HG03064 (cell line): ENCODE results near the gene OR4S2.

ENCODE experiments used
- ATAC-seq: cut with Tn5 transposase; IDR thresholded peaks from one replicate; pipeline ENCODE4 v1.9.1; 2021; ENCODE audit warnings: low read depth; ENCODE audit not compliant: unreplicated experiment

The OR4S2 gene

DNA sequence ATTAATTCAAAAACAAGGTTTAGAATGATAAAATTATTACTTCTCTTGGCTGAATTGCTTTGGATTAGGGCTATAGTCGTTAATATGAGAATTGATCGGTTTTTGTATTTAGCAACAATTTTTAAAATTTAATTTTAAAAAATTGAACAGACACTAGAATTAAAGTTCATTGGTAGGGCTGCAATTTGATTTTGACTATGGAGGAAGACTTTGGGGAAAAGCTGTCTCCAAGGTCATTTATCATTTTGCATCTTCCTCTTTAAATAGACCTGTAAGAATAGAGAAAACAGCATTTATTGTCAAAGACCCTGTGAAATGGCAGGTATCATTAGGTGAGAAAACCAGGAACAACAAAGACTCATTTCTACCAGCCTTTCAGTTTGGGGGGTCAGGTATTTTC, at the start of gene OR4S2:
Gene OR4S2, plus strand, starts transcription at position 301 of the 400 bp plus-strand sequence. CDS start 2,577 bp downstream, outside the sequence.
- no peak for ATAC-seq

DNA sequence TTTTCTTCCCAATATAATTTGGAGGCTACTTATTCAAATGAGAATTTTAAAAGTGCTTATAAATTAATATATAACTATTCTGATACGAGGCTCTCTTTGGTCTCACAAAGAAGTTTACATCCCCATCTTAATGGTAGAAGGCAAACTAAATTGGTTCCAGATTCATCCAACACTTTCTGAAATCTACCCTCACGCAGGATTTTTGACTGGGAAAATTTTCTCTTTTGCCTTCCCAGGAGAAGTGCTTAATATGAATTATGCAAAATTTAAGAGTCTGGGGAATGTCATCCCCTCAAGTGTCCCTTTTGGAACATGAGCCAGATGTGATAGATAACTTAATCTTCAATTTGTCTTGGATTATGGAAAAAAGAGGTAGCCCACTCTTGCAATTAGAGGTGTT, 40.6 kb upstream of the OR4S2 start, which contains the start of gene OR4C11:
Gene OR4C11, minus strand, starts transcription at position 101 of the 400 bp plus-strand sequence. CDS start 3,272 bp downstream, outside the sequence.
- ATAC-seq = no peak

GRCh38 chr11:55624531-55624930, 23.6 kb upstream of the OR4S2 start:
- no peak for ATAC-seq

DNA sequence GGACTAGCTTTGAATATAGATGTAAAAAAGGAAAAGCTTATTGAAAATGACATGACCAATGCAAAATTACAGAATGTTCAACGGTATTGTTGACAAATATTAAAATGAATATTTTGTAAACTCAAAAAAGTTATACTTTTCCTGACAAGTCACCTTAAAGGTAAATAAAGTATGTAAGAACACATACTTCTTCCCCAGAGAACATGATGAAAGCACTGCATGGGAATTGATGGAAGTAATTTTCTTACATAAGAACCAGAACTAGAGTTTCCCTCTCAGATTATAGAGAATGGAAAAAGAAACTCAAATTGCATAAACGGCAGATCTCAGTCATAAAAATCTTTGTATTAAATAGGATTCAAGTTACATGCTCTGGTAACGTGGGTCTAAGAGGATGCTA, 13.3 kb upstream of the OR4S2 start, which contains the start of gene OR4P4:
Gene OR4P4, plus strand, starts transcription at position 301 of the 400 bp plus-strand sequence.
- no peak for ATAC-seq

DNA sequence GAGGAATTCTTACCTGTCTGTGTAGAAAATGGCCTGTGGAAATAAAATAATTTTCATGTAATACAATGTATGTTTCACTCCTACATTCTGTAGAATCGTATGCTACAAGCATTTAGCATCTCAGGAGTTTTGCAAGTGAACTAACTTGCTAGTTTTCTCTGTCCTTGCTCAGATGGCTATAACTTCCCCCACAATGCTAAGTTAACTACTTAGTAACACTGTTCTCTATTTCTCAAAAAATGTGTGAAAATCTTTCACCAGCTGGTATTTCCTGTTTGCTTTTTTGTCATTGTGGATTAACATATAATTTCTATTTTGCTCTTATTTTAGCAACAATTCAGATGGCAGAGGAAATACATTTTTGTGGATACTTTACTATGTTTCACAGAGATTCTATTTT, 4.4 kb downstream of the OR4S2 start:
- no peak for ATAC-seq

DNA sequence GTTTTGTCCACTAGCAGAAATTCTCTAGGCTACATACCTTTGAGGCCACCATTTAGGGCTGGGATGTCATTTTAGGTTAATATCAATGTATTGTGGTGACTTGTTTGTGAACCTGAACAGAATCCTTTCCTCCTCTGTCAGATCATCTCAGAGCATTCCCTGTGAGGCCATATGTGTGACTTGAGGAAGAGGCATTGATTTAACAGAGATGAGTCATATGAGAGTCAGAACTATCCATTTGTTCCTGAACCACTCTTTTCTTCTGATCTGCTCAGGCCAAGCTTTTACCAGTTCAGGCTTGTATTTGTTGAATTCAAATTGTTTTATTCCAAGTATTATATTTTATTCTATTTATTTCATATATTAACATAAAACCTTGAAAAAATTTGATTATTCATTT, 7.0 kb downstream of the OR4S2 start:
- ATAC-seq = no peak

DNA sequence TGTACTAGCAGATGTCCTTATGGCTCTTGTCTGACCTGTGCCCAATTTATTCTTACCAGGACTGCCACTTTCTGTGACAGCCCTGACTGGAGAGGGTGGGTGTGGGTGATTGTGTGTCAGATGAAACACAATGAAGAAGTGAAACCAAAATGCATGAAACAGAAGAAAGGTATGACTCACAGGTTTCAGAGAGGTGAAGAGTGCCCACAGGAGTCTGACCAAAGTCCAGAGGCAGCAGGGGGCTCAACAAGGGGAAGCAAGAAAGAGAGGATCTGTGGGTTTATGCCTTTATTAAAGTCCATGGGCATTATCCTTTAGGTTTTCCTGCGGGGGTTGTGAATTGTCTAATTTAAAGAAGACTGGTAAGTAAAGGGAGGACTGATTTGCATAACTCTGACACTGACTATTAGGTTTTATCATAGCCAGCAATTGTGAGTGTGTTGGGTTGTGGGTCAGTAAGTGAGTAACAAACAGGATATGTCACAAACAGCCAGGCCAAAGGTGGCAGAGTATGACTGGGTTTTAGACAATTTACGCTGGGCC, 10.0 kb downstream of the OR4S2 start:
- peak; percentile 95 for ATAC-seq

DNA sequence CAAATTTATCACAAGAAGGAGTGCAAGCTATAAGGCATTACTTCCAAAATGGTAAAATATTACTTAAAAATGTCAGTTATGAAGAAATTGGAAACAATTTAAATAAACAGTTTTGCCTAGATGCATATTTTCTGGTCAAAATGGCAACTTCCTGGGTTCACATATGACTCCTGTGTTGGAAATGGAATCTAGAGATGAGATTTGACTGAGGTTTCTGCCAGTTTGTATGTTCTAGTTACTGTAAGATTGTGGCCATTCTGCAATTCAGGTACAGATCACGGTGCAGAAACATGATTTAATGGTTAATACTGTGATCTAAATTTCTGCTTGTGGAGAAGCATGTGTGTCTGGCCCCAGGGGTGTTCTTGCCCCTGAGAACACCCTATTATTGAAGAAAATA, 10.5 kb downstream of the OR4S2 start:
- ATAC-seq = peak; percentile 39

- ATAC-seq = no peak
Measured at GRCh38 chr11:55661901-55662300, 13.8 kb downstream of the OR4S2 start, which contains the start of gene OR4C6. OR4C6 (plus strand) TSS chr11:55662201; CDS start chr11:55665167, 2,966 bp downstream.

DNA sequence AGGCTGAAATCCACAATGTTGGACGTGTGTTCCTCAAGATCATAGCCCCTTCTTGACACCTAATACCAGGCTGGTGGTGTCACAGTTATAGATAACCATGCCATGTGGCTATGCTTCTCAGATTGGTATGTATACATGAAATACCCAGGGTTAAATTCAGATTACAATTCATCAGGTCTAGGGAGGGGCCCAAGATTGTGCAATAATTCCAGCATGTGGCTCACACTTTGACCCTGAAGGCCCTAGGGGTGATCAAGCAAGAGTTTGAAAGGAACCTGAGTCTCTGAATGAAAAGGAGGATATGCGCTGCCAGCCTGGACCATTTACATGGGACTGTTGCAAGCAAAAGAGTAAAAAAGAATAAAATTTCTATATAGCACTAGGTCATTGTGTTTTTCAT, 21.2 kb downstream of the OR4S2 start:
- no peak for ATAC-seq

DNA sequence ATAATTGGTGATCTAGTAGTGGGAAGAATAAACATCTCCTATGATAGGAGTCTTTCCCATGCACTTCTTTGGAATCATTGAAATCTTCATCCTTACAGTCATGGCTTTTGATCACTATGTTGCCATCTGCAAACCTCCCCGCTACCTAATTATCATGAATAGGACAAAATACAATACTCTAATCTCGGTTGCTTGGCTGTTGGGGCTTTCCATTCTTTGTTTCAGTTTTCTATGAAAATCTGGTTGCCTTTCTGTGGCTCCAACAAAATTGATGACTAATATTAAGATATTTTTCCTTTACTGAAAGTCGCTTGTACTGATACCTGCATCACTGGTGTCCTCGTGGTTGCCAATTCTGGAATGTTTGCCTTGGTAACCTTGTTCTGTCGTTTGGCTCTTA, 25.7 kb downstream of the OR4S2 start:
- no peak for ATAC-seq

DNA sequence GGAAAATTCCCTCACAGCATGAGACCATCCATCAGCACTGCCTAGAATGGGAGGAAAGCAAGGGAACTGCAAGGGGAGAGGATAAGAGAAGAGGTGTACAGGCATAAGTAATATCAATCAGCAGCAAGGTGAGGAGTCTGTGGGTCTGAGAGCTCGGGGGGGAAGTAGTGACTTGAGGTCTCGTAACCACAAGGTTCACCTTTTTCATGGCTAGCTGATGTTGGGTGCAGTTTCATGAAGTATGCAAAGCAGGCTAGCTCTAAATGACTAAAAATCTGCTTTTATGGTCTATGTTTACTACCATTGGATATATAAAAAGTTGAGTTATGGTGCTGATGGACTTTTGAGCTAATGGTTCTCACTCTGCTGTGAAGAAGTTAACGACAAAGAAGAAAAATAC, 49.7 kb downstream of the OR4S2 start:
- no peak for ATAC-seq

GRCh38 chr11:55701429-55701828, 53.3 kb downstream of the OR4S2 start:
- ATAC-seq = no peak
